Upper lobe of left lung (tissue), 6 donors: ENCODE results near the gene USP53. TPM values are rescaled to one million over a fixed set of nuclear protein-coding genes. Genes with fewer than 3 reads are reported as not detected.

Experiments
- ATAC-seq, 2 donors: fragments of 200-7000 bp; cut with Tn5 transposase; one replicate each; pipeline ENCODE4 v1.9.1; 2022; ENCODE audit warnings: mild to moderate bottlenecking in 2 of 2, moderate library complexity in 2 of 2; ENCODE audit not compliant: low FRiP score in 2 of 2
- DNase-seq, 2 donors: peaks; one replicate each; pipeline ENCODE4 v3.0.0-alpha.2; 2019 to 2020
- H3K27ac ChIP-seq, 4 donors: fragments of 200-600 bp; sonication (generic); one replicate each; pipeline ENCODE4 v1.5.1; 2016 to 2019
- H3K27me3 ChIP-seq, 4 donors: fragments of 200-600 bp; sonication (generic); one replicate each; pipeline ENCODE4 v1.5.1; 2017 to 2019
- H3K36me3 ChIP-seq, 4 donors: fragments of 200-600 bp; sonication (generic); one replicate each; pipeline ENCODE4 v1.5.1; 2016 to 2019
- H3K4me1 ChIP-seq, 4 donors: fragments of 200-600 bp; sonication (generic); one replicate each; pipeline ENCODE4 v1.5.1; 2018 to 2019
- H3K4me3 ChIP-seq, 4 donors: fragments of 200-600 bp; sonication (generic); one replicate each; pipeline ENCODE4 v1.5.1; 2017 to 2019; ENCODE audit warnings: mild to moderate bottlenecking in 2 of 4, moderate library complexity in 1 of 4
- H3K9me3 ChIP-seq, 4 donors: fragments of 200-600 bp; sonication (generic); one replicate each; pipeline ENCODE4 v1.5.1; 2018 to 2019
- EP300 ChIP-seq, 4 donors: sonication (generic); formaldehyde crosslinking; IDR thresholded peaks; one replicate each; pipeline ENCODE4 v1.5.1; 2017; ENCODE audit warnings: antibody characterized with exemption in 4 of 4, control low read depth in 2 of 4
- POLR2A ChIP-seq, 4 donors: fragments of 450-650 bp; IDR thresholded peaks; one replicate each; pipeline ENCODE4 v1.5.1; 2016 to 2017; ENCODE audit warnings: antibody characterized with exemption in 4 of 4, mild to moderate bottlenecking in 2 of 4
- POLR2AphosphoS5 ChIP-seq, 2 donors: sonication (generic); formaldehyde crosslinking; IDR thresholded peaks; one replicate each; pipeline ENCODE4 v1.5.1; 2017; ENCODE audit warnings: antibody characterized with exemption in 2 of 2
- WGBS, 2 donors: methylation state at CpG; one replicate each; pipeline ENCODE4 v1.1.5; 2017 to 2018; 5-methylcytosine and 5-hydroxymethylcytosine counted together
- total RNA-seq, 6 donors: library from RNA; depleted of rRNA in 4 of 6; stranded (reverse); fragments of >200 nt in 4 of 6; gene quantifications; one replicate each; pipeline versions ENCODE4 v1.1.0 to v1.2.1, GENCODE V29; 2016 to 2021
- TF ChIP-seq, protein P1 (sequence below), 6 experiments: fragments of 450-650 bp in 4 of 6; fragments of 200-600 bp in 2 of 6; sonication (generic) in 2 of 6; IDR thresholded peaks; one replicate each; pipeline ENCODE4 v1.5.1; 2016 to 2019; ENCODE audit warnings: antibody characterized with exemption in 6 of 6
- donor health status: DM: no; HTN: no; CAD: no; lungs with moderate emphysema.
- donor health status: DM: no; HTN: yes; CAD: no; lungs with severe emphysema.

Gene USP53
- total RNA-seq, 6 donors from 2014 or later: 44.4 to 130 (median 56.0) TPM

DNA sequence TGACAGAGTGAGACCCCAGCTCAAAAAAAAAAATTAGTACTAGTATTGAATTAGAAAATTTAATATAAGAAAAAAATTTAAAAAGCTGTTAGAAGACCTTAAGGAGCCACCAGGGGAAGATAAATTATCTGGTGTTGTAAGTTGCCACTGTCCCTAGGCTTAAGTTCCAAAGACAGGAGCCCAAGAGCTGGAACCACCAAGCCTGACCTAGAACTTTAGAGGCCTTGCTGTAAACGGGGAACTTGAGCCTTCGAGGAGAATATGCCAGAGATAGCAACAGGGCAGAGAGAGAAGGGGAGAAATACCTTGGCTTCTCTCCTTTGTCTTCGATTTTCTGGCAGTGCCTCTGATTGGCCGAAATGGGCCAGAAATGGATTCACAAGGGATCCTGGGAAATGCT lies 8.9 kb downstream of the USP53 start:
- no peak overlapping the region for H3K4me3 ChIP-seq
- no peaks in the 10 kb centered on the region for H3K27me3 ChIP-seq
- peaks cover 0 to 52% (median 6%) of the 10 kb centered on the region in 4 donors for H3K36me3 ChIP-seq
- no peak for ATAC-seq
- no peak overlapping the region for H3K27ac ChIP-seq
- DNase-seq: no peak
- 79 to 83% methylated on average over 4 of the region's 4 CpGs for WGBS, 2 donors
- H3K4me1 ChIP-seq: no peaks in the 10 kb centered on the region
- H3K9me3 ChIP-seq: no peaks in the 10 kb centered on the region
- TF ChIP-seq EP300 (IDR thresholded peaks at IDR 0.05) (no peak), POLR2A (IDR thresholded peaks at IDR 0.05) (no peak), POLR2AphosphoS5 (IDR thresholded peaks at IDR 0.05) (no peak)
- TF ChIP-seq, protein P1, sequence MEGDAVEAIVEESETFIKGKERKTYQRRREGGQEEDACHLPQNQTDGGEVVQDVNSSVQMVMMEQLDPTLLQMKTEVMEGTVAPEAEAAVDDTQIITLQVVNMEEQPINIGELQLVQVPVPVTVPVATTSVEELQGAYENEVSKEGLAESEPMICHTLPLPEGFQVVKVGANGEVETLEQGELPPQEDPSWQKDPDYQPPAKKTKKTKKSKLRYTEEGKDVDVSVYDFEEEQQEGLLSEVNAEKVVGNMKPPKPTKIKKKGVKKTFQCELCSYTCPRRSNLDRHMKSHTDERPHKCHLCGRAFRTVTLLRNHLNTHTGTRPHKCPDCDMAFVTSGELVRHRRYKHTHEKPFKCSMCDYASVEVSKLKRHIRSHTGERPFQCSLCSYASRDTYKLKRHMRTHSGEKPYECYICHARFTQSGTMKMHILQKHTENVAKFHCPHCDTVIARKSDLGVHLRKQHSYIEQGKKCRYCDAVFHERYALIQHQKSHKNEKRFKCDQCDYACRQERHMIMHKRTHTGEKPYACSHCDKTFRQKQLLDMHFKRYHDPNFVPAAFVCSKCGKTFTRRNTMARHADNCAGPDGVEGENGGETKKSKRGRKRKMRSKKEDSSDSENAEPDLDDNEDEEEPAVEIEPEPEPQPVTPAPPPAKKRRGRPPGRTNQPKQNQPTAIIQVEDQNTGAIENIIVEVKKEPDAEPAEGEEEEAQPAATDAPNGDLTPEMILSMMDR (IDR thresholded peaks at IDR 0.05): no peak

DNA sequence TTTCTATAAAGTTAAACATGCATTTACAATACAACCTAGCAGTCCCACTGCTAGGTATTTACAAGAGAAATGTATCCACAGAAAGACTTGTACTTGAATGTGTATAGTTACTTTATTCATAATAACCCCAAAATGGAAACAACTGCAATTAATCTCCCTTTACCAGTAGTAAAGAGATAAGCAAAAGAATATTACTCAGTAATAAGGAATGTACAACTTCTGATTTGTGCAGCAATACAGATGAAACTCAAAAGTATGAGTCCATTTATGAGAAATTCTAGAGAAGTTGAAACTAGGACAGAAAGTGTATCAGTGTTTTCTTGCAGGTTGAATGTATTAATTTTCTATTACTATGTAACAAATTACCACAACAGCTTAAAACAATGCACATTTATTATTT lies 15.2 kb downstream of the USP53 start:
- no peak for TF ChIP-seq POLR2AphosphoS5 (IDR thresholded peaks at IDR 0.05)
- TF ChIP-seq, protein P1 (IDR thresholded peaks at IDR 0.05): no peak
- no peak for TF ChIP-seq EP300 (IDR thresholded peaks at IDR 0.05)
- no peak for TF ChIP-seq POLR2A (IDR thresholded peaks at IDR 0.05)
- DNase-seq (no peak), ATAC-seq (no peak)
- Histone ChIP-seq H3K9me3 (no peaks in the 10 kb centered on the region), H3K27ac (peak overlapping the region in 1 of 4 donors; percentile 46), H3K27me3 (no peaks in the 10 kb centered on the region), H3K4me1 (peaks cover 0 to 11% (median 0%) of the 10 kb centered on the region in 4 donors), H3K36me3 (peaks cover 0 to 7% (median 3%) of the 10 kb centered on the region in 4 donors), H3K4me3 (no peak overlapping the region)

DNA sequence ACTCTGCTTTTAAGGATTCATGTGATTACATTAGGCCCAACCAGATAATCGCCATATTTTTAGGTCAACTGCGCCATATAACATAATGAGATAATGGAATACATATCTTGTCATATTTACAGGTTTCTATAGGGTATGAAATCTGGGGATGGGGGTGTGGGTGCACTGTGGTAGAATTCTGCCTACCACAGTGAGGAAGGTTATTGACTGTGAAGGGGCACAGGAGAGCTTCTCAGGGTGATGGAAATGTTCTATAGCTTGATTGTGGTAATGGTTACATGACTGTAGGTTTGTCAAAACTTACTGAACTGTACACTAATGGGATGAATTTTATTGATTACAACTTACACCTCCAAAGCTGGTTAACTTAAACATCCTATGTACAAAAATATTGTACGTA lies 15.9 kb downstream of the USP53 start:
- no peaks in the 10 kb centered on the region for H3K9me3 ChIP-seq
- H3K4me3 ChIP-seq: no peak overlapping the region
- ATAC-seq (no peak), DNase-seq (no peak)
- peak overlapping the region in 1 of 4 donors; percentile 46 for H3K27ac ChIP-seq
- H3K4me1 ChIP-seq: peaks cover 0 to 16% (median 3%) of the 10 kb centered on the region in 4 donors
- H3K27me3 ChIP-seq: no peaks in the 10 kb centered on the region
- H3K36me3 ChIP-seq: peaks cover 0 to 7% (median 3%) of the 10 kb centered on the region in 4 donors
- TF ChIP-seq, protein P1 (IDR thresholded peaks at IDR 0.05): no peak
- TF ChIP-seq EP300 (IDR thresholded peaks at IDR 0.05) (no peak), POLR2AphosphoS5 (IDR thresholded peaks at IDR 0.05) (no peak), POLR2A (IDR thresholded peaks at IDR 0.05) (no peak)
- WGBS, 2 donors: 92 to 96% methylated on average over 3 of the region's 3 CpGs

DNA sequence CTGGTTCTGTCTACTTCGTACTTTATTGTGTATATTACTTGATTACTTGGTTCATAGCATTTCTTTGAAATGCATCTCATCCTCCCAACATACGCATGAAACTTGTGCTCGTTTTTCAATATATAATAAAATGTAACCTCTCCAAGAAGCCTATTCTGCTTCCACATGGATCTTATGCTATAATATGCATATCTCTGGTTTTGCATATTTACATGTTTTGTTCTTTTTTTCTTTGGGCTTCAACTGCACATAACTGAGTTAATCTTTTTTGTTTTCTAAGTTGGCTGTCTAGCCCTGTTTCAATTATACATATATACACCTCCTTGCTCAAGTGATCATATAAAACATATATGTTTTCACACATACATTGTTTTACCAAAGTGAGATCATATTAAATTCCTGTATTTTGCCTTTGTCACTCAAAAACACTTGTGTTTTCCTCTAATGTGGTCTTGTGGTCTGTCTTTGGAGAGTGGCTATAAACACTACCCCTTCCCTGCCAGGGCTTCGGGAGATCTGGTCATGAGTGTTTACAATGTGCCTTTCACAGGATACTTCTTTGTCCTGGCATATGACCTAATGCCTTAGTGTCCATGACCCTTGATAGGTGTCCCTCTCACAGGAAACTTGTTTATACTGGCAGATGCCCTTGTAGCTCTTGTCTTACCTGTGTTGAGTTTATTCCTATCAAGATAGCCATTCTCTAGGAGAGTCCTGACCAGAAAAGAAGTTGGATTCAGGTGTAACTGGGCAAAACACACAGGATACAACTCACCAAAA lies 17.6 kb downstream of the USP53 start:
- Histone ChIP-seq H3K27ac (no peak overlapping the region), H3K4me3 (no peak overlapping the region), H3K27me3 (no peaks in the 10 kb centered on the region), H3K4me1 (peaks cover 6 to 24% (median 7%) of the 10 kb centered on the region in 4 donors), H3K9me3 (no peaks in the 10 kb centered on the region), H3K36me3 (peaks cover 0 to 4% (median 1%) of the 10 kb centered on the region in 4 donors)
- 82 to 87% methylated on average over 4 of the region's 4 CpGs for WGBS, 2 donors
- DNase-seq (no peak), ATAC-seq (no peak)
- TF ChIP-seq EP300 (IDR thresholded peaks at IDR 0.05) (no peak), POLR2AphosphoS5 (IDR thresholded peaks at IDR 0.05) (no peak), POLR2A (IDR thresholded peaks at IDR 0.05) (no peak)
- TF ChIP-seq, protein P1 (IDR thresholded peaks at IDR 0.05): no peak
